GM18867 (cell line): Measurements from ENCODE around the gene TNRC18.
"Not testable (repeated sequence)": the region's sequence is repeated elsewhere in the genome, so short reads cannot be mapped to it uniquely, and the experiment has no call there.

Experiments used
- ATAC-seq: cut with Tn5 transposase; IDR thresholded peaks from one replicate; pipeline ENCODE4 v1.9.1; 2021; ENCODE audit warnings: mild to moderate bottlenecking, moderate library complexity; ENCODE audit not compliant: unreplicated experiment

Gene TNRC18

GRCh38 chr7:5295039-5296014 lies 128.3 kb downstream of the TNRC18 start:
- ATAC-seq: no peak

- no peak for ATAC-seq
Observed at GRCh38 chr7:5294169-5294987, 129.3 kb downstream of the TNRC18 start.

DNA sequence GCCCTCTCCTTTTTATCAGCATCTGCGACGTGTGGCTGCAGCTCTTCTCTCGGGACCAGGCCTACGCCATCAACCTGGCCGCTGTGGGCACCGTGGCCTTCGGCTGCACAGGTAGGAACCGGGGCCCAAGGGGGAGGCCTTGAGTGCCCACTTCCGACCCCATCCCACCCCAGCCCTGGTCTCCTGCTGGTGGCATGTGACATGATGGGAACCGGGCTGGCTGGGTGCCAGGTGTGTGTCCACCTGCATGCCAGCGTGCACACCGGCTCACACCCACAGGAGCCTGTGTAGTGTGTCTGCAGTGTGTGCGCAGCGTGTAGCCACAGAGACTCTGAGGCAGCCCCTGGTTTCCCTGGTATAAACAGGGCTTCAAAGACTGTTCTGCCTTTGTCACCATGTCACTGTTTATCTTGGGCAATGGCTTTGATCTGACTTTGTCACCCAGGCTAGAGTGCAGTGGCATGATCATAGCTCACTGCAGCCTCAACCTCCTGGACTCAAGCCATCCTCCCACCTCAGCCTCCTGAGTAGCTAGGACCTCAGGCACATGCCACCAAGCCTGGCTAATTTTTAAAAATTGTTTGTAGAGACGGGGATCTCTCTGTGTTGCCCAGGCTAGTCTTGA lies 131.8 kb downstream of the TNRC18 start:
- not testable (repeated sequence) for ATAC-seq

DNA sequence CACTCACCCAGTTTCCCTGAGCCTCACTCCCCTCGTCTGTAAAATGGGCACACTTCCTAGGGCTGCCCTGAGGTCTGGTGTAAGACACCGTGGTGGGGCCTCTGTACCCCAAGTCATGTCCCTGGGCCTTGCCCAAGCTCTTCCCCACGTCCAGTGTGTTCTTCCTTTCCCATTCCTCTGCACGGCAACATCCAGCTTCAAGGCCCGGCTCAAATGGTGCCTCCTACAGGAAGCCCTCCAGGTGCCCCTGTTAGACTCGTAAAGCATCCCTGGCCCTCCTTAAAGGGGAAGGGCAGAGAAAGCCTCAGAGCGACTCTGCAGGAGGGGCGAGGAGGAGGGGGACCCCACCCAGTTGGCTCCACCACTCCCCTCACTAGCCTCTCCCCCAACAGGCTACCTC lies 132.3 kb downstream of the TNRC18 start:
- no peak for ATAC-seq

GRCh38 chr7:5289355-5289754 lies 134.3 kb downstream of the TNRC18 start:
- ATAC-seq: no peak

- ATAC-seq: not testable (repeated sequence)
Observed at GRCh38 chr7:5288560-5288959, 135.1 kb downstream of the TNRC18 start.

DNA sequence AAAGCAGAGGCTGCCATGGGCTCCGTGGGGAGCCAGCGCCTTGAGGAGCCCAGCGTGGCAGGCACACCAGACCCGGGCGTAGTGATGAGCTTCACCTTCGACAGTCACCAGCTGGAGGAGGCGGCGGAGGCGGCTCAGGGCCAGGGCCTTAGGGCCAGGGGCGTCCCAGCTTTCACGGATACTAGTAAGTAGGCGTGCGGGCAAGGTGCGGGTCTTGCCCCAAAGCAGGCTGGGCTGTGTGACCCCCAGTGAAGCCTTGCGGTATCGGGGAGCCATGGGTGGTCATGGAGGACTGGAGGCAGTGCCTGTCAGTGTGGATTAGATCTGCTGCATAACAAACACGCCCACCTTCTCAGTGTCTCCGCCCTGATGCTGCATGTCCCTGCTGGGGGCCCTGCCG lies 135.8 kb downstream of the TNRC18 start:
- ATAC-seq: no peak

- not testable (repeated sequence) for ATAC-seq
Observed at GRCh38 chr7:5287373-5287772, 136.3 kb downstream of the TNRC18 start.

GRCh38 chr7:5286933-5287332 lies 136.7 kb downstream of the TNRC18 start:
- no peak for ATAC-seq

- no peak for ATAC-seq
Observed at GRCh38 chr7:5284304-5285281, 139.0 kb downstream of the TNRC18 start.

DNA sequence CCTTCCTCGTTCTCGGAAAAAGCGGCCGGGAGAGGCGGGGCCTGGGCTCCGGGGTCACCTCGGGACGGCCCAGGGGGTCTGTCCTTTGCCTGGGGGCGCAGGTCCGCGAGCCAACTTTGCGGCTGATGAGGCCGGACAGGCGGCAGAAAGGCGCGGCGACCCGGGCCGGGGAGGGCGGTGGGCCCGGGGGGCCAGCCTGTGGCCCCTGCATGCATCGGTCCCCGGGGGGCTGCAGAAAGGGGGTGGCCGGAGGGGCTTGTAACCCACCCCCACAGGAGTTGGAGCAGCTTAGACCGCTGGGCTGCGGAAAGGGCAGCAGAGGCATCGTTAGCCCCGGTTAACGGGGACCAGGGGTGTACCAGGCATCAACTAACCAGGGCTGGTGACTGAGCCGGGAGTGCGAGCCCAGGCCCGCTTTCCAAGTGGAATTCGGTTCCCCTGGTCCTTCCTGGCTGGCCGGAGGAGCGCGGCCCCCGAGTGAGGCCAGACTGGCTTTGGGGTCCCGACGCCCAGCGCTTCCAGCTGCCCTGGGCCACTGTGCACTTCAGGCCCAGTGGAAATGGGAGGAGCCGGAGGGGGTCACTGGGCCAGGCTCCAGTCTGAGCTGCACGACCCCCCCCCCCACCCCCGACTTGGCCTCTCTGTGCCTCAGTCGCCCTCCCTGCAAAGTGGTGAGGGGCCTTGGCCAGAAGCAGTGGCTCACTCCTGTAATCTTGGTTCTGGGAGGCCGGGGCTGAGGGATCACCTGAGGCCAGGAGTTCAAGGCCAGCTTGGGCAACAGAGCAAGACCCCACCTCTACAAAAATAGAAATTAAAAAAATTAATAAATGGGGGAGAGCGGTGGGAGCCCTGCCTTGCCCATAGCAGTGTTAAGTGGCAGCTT lies 140.0 kb downstream of the TNRC18 start:
- ATAC-seq: no peak

GRCh38 chr7:5282543-5283316 lies 140.9 kb downstream of the TNRC18 start, which contains the start of gene SLC29A4:
Gene SLC29A4 (plus strand): TSS chr7:5282943. CDS start chr7:5287817, 4,874 bp downstream.
- ATAC-seq: no peak

GRCh38 chr7:5281598-5282500 lies 141.8 kb downstream of the TNRC18 start:
- ATAC-seq: not testable (repeated sequence)

- ATAC-seq: no peak
Observed at GRCh38 chr7:5279734-5280133, 143.9 kb downstream of the TNRC18 start.

- ATAC-seq: no peak
Observed at GRCh38 chr7:5278766-5279165, 144.9 kb downstream of the TNRC18 start.

DNA sequence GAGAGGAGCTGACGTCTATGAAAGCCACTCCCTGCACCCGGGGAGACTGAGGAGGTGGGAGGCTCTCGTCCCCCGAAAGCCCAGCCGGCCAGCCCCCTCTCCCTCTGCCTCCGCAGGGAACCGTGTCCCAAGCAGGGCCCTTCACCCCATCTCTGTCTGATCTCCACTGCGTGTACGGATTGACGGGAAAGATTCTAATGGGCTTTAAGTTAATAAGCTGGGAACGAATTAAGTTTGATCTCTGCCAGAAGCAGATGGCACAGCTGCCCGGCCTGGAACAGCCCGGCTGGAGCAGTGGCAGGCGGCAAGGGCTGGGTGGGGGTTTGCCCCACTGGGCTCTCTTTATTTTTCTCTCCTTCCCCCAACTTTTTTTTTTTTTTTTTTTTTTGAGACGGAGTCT lies 147.0 kb downstream of the TNRC18 start:
- ATAC-seq: no peak

- ATAC-seq: not testable (repeated sequence)
Observed at GRCh38 chr7:5276123-5276522, 147.5 kb downstream of the TNRC18 start.
